Calu3 (cell line): ENCODE results near the gene SND1. TPM values are rescaled to one million over a fixed set of nuclear protein-coding genes. Genes with fewer than 3 reads are reported as not detected.

Source experiments
- BruUV-seq: library from RNA; stranded (reverse); fragments of 400-500 nt; replicated peaks from 2 replicates; lab custom pipeline; 2021; lab: Mats Ljungman, UMichigan
- CTCF ChIA-PET: fragments of 300-600 bp; sonication (Branson Sonifier 250); formaldehyde crosslinking; loops from one replicate; lab custom pipeline; 2022; ENCODE audit warnings: antibody characterized with exemption; lab: Charles Lee
- DNase-seq: peaks from one replicate; pipeline ENCODE4 v3.0.0; 2022
- H3K27ac Mint-ChIP-seq: one replicate; pipeline ENCODE4 v1.8.0; 2022; ENCODE audit warnings: mixed read lengths; ENCODE audit not compliant: unreplicated experiment
- H3K27me3 Mint-ChIP-seq: one replicate; pipeline ENCODE4 v1.8.0; 2022; ENCODE audit warnings: mixed read lengths; ENCODE audit not compliant: unreplicated experiment
- H3K36me3 Mint-ChIP-seq: one replicate; pipeline ENCODE4 v1.8.0; 2022; ENCODE audit warnings: mild to moderate bottlenecking, moderate library complexity, mixed read lengths; ENCODE audit not compliant: insufficient read depth, unreplicated experiment
- H3K4me1 Mint-ChIP-seq: one replicate; pipeline ENCODE4 v1.8.0; 2022; ENCODE audit warnings: mild to moderate bottlenecking, low read depth, mixed read lengths; ENCODE audit not compliant: unreplicated experiment
- H3K4me3 Mint-ChIP-seq: one replicate; pipeline ENCODE4 v1.8.0; 2022; ENCODE audit warnings: mild to moderate bottlenecking, low read depth, moderate library complexity, mixed read lengths; ENCODE audit not compliant: unreplicated experiment
- H3K9me3 Mint-ChIP-seq: one replicate; pipeline ENCODE4 v1.8.0; 2022; ENCODE audit warnings: low read depth, mixed read lengths; ENCODE audit not compliant: unreplicated experiment
- intact Hi-C: fragments of 100-400 bp; cut with micrococcal nuclease; formaldehyde crosslinking; loops from one replicate; pipeline ENCODE4 v1.10.0; 2022; ENCODE audit not compliant: unreplicated experiment
- total RNA-seq: library from RNA; stranded (reverse); gene quantifications from 2 replicates; pipeline ENCODE4 v1.2.3, GENCODE V29; 2022
- TF ChIP-seq, protein P1 (sequence below): fragments of 200-600 bp; IDR thresholded peaks from one replicate; pipeline ENCODE4 v1.8.0; 2022; ENCODE audit warnings: antibody characterized with exemption; ENCODE audit not compliant: unreplicated experiment

SND1 gene
- total RNA-seq, 1 experiment from 2014 or later, result 205 TPM

- Mint-ChIP-seq H3K4me3 (no peak overlapping the region), H3K36me3 (peaks cover 12% of the 10 kb centered on the region), H3K27me3 (no peaks in the 10 kb centered on the region), H3K9me3 (no peaks in the 10 kb centered on the region), H3K4me1 (peaks cover 22% of the 10 kb centered on the region), H3K27ac (no peak overlapping the region)
- TF ChIP-seq, protein P1, sequence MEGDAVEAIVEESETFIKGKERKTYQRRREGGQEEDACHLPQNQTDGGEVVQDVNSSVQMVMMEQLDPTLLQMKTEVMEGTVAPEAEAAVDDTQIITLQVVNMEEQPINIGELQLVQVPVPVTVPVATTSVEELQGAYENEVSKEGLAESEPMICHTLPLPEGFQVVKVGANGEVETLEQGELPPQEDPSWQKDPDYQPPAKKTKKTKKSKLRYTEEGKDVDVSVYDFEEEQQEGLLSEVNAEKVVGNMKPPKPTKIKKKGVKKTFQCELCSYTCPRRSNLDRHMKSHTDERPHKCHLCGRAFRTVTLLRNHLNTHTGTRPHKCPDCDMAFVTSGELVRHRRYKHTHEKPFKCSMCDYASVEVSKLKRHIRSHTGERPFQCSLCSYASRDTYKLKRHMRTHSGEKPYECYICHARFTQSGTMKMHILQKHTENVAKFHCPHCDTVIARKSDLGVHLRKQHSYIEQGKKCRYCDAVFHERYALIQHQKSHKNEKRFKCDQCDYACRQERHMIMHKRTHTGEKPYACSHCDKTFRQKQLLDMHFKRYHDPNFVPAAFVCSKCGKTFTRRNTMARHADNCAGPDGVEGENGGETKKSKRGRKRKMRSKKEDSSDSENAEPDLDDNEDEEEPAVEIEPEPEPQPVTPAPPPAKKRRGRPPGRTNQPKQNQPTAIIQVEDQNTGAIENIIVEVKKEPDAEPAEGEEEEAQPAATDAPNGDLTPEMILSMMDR, result no peak
- intact Hi-C loops, result no loop called here
- BruUV-seq, result no TSS peak
- DNase-seq, result no peak
- CTCF ChIA-PET, result no interaction called here
Observed at GRCh38 chr7:127911968-127912511, 260.0 kb downstream of the SND1 start.

- CTCF ChIA-PET, result no interaction called here
- TF ChIP-seq, protein P1, result no peak
- BruUV-seq, result no TSS peak
- no peaks in the 10 kb centered on the region for H3K27me3 Mint-ChIP-seq
- intact Hi-C loops, result no loop called here
- DNase-seq, result no peak
- peaks cover 4% of the 10 kb centered on the region for H3K36me3 Mint-ChIP-seq
- no peak overlapping the region for H3K4me3 Mint-ChIP-seq
- peaks cover 13% of the 10 kb centered on the region for H3K4me1 Mint-ChIP-seq
- H3K27ac Mint-ChIP-seq, result no peak overlapping the region
- no peaks in the 10 kb centered on the region for H3K9me3 Mint-ChIP-seq
Observed at GRCh38 chr7:127912901-127913300, 260.9 kb downstream of the SND1 start.

DNA sequence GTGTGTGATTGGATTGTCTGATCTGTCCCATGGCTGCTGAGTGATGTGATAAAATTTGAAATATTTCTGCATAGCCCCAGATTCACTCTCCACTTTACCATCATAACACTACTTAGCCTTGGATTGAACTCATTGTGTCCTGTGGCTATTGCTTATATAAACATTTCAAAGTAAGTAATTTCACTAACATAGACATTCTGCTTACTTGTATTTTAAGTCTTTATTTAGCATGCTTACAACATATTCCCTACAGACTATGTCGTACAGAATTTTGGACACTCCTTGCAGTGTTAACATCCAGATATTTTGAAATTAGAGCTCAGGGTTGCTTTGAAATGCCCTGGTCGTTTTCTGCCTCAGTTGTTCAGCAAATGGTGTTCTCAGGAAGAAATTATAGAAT is 261.7 kb downstream of the SND1 start:
- intact Hi-C loops, result no loop called here
- H3K4me1 Mint-ChIP-seq, result peaks cover 7% of the 10 kb centered on the region
- CTCF ChIA-PET, result no interaction called here
- no peak overlapping the region for H3K27ac Mint-ChIP-seq
- H3K36me3 Mint-ChIP-seq, result peaks cover 4% of the 10 kb centered on the region
- no TSS peak for BruUV-seq
- no peaks in the 10 kb centered on the region for H3K9me3 Mint-ChIP-seq
- H3K27me3 Mint-ChIP-seq, result no peaks in the 10 kb centered on the region
- no peak overlapping the region for H3K4me3 Mint-ChIP-seq
- TF ChIP-seq, protein P1, result no peak
- no peak for DNase-seq

- Mint-ChIP-seq H3K27me3 (no peaks in the 10 kb centered on the region), H3K9me3 (no peaks in the 10 kb centered on the region), H3K4me3 (no peak overlapping the region), H3K4me1 (no peaks in the 10 kb centered on the region), H3K27ac (no peak overlapping the region), H3K36me3 (peaks cover 4% of the 10 kb centered on the region)
- no peak for DNase-seq
- TF ChIP-seq, protein P1, result no peak
- CTCF ChIA-PET, result no interaction called here
- intact Hi-C loops, result no loop called here
- no TSS peak for BruUV-seq
Observed at GRCh38 chr7:127914693-127915092, 262.7 kb downstream of the SND1 start.
